Measurements from ENCODE around the gene BSND. TPM values are rescaled to one million over a fixed set of nuclear protein-coding genes. Genes with fewer than 3 reads are reported as not detected.

BSND gene
- total RNA-seq, 2 donors from 2014 or later, result not detected

DNA sequence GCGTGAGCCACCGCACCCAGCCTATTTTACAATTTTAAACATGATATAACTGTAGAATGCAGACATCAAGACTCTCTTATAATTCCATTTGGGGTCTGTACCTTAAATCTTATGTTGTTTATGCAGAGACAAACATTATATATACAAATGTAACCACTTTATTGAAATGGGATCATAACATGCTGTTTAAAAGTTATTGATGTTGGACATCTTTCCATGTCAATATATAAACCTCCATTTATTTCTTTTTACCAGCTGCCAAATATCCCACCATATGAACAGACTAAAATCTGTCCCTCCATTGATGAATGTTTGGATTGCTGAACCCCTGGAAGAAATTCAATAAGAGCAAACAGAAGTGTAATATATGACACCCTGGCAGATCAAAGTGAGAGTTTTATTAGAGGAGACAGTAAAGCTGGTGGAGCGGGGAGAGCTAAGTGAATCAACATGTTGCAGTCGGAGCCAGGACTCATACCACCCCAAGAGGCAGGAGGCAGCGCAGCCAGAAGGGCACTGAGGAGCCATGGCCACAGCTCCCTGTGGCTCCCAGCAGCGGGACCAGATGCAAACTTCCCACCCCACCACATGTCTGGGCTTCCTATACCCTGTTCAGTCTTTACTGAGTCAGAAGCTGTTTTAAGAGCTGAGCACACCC is 35.9 kb downstream of the BSND start:
- H3K36me3 ChIP-seq, result no peaks in the 10 kb centered on the region
- H3K9me3 ChIP-seq, result no peaks in the 10 kb centered on the region
- no peaks in the 10 kb centered on the region for H3K27me3 ChIP-seq
- TF ChIP-seq, protein P1, sequence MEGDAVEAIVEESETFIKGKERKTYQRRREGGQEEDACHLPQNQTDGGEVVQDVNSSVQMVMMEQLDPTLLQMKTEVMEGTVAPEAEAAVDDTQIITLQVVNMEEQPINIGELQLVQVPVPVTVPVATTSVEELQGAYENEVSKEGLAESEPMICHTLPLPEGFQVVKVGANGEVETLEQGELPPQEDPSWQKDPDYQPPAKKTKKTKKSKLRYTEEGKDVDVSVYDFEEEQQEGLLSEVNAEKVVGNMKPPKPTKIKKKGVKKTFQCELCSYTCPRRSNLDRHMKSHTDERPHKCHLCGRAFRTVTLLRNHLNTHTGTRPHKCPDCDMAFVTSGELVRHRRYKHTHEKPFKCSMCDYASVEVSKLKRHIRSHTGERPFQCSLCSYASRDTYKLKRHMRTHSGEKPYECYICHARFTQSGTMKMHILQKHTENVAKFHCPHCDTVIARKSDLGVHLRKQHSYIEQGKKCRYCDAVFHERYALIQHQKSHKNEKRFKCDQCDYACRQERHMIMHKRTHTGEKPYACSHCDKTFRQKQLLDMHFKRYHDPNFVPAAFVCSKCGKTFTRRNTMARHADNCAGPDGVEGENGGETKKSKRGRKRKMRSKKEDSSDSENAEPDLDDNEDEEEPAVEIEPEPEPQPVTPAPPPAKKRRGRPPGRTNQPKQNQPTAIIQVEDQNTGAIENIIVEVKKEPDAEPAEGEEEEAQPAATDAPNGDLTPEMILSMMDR (IDR thresholded peaks at IDR 0.05), result no peak
- H3K27ac ChIP-seq, result no peak overlapping the region
- peaks cover 0 to 7% of the 10 kb centered on the region in 2 donors for H3K4me1 ChIP-seq
- no peak for DNase-seq (ENCODE audit: low spot score)
- H3K4me3 ChIP-seq, result no peak overlapping the region

DNA sequence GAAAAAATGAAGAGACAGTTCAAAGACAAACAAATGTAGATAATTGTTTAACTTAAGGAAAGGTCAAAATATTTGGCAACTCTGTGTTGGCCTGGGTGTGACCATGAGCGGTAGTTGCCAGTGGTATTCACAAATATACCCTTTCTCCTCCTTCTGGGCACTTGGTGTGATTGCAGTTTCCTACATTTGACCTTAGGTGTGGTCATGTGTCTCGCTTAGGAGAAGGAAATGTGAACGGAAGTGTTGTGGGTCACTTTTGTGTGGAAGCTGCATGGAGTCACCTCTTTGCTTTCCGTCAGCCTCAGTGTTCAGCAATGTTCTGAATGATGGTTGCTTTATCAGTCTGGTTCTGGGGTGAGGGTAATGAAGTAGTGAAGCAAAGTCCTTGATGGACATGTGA is 37.2 kb downstream of the BSND start:
- Histone ChIP-seq H3K27me3 (no peaks in the 10 kb centered on the region), H3K4me1 (peaks cover 0 to 11% of the 10 kb centered on the region in 2 donors), H3K36me3 (no peaks in the 10 kb centered on the region), H3K4me3 (no peak overlapping the region), H3K9me3 (no peaks in the 10 kb centered on the region), H3K27ac (no peak overlapping the region)
- DNase-seq (ENCODE audit: low spot score), result no peak
- TF ChIP-seq, protein P1 (IDR thresholded peaks at IDR 0.05), result no peak

DNA sequence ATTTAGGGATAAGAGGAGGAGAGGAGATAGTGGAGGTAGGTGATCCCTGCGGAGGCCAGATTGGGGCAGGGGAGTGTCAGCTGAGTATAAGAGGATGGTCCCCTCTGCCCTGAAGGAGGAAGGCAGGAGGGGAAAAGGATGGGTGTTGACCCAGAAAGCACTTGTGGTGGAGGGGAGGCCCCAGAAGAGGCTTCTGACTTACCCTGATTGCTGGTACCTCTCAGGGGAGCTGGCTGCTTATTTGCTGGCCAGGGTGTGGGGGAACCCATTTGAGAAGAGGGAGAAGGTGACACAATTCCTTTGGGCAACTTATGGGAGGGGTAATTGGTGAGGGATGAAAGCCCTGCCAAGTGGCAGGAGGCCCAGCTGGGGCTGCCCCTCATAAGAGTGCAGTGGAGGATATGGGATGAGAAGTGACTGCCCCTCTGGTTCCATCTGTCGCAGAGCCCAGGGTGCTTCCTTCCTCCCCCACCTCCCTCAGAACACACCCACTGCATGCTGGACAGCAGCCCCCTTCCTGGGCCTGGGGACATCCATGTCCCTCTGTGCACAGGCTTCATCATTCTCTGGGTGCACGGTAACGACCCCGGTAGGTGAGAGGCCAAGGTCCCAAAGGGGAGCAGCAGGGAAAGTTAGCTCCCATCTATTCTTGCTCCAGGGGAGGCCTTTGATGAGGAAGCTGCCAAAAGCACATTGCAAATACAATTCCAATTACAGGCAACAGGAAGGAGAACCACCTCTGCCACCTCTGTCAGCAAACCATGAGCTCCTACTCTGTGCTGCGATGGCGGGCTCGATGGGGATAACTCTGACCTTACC is 39.2 kb downstream of the BSND start:
- Histone ChIP-seq H3K4me1 (peaks cover 0 to 11% of the 10 kb centered on the region in 2 donors), H3K36me3 (no peaks in the 10 kb centered on the region), H3K4me3 (no peak overlapping the region), H3K9me3 (no peaks in the 10 kb centered on the region), H3K27ac (no peak overlapping the region), H3K27me3 (no peaks in the 10 kb centered on the region)
- TF ChIP-seq, protein P1 (IDR thresholded peaks at IDR 0.05), result no peak
- no peak for DNase-seq (ENCODE audit: low spot score)

- Histone ChIP-seq H3K9me3 (no peaks in the 10 kb centered on the region), H3K4me3 (no peak overlapping the region), H3K27ac (no peak overlapping the region), H3K27me3 (no peaks in the 10 kb centered on the region), H3K36me3 (no peaks in the 10 kb centered on the region), H3K4me1 (peaks cover 0 to 11% of the 10 kb centered on the region in 2 donors)
- TF ChIP-seq, protein P1 (IDR thresholded peaks at IDR 0.05), result no peak
- no peak for DNase-seq (ENCODE audit: low spot score)
These were observed 39.8 kb downstream of the BSND start for GRCh38 chr1:55038552-55038838.

GRCh38 chr1:55038974-55039341 is 40.2 kb downstream of the BSND start:
- H3K4me1 ChIP-seq, result peaks cover 0 to 11% of the 10 kb centered on the region in 2 donors
- H3K27me3 ChIP-seq, result no peaks in the 10 kb centered on the region
- TF ChIP-seq, protein P1 (IDR thresholded peaks at IDR 0.05), result no peak
- H3K27ac ChIP-seq, result no peak overlapping the region
- H3K36me3 ChIP-seq, result no peaks in the 10 kb centered on the region
- no peak for DNase-seq (ENCODE audit: low spot score)
- H3K9me3 ChIP-seq, result no peaks in the 10 kb centered on the region
- H3K4me3 ChIP-seq, result peak overlapping the region in 1 of 2 donors; percentile 21

Data from right atrium auricular region (tissue), 2 donors.